ENCODE results near the gene MEGF11. TPM values are rescaled to one million over a fixed set of nuclear protein-coding genes. Genes with fewer than 3 reads are reported as not detected.
A peak's percentile ranks its signal among the peaks of the same experiment; 100 is the strongest.

Gene MEGF11
- total RNA-seq, 1 donor from 2014 or later: not detected

DNA sequence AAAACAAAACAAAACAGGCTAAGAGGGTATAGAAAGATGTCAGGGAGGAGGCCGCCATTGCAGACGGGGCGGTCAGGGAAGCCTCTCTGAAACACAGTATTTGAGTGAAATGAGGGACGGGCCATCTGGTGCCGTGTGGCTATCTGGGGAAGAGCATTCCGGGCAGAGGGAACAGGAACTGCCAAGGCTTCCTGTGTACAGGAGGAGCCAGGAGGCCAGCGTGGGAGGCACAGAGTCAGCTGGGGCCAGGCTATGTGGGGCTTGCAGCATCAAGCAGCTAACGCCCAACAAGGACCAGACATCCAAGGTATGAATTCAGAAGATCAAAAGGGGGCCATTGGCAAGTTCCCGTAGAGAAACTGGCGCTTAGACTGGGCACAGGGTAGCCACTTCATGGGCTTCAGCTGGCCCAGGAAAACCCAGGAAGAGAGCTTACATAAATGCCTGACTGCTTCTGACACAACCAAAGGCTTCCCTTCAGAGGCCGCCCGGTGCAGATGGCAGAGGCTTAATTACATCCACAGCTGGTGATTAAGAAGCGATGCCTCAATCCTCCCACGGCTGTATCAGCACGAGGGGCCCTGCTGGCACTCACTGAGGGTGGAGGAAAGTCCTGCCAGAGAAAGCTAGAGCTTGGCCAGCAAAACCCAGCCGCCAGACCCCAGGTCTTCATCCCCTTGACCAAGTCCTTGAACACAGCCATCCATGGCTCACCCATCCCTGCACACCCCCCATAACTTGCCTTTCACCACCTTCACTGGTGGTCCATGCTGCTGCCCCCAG is 144.9 kb downstream of the MEGF11 start:
- intact Hi-C loops (cut with DNase I): no loop called here
- DNase-seq (ENCODE audit: low spot score): no peak

- DNase-seq (ENCODE audit: low spot score): no peak
- intact Hi-C loops (cut with DNase I): no loop called here
Measured at GRCh38 chr15:66107070-66107469, 146.5 kb downstream of the MEGF11 start.

DNA sequence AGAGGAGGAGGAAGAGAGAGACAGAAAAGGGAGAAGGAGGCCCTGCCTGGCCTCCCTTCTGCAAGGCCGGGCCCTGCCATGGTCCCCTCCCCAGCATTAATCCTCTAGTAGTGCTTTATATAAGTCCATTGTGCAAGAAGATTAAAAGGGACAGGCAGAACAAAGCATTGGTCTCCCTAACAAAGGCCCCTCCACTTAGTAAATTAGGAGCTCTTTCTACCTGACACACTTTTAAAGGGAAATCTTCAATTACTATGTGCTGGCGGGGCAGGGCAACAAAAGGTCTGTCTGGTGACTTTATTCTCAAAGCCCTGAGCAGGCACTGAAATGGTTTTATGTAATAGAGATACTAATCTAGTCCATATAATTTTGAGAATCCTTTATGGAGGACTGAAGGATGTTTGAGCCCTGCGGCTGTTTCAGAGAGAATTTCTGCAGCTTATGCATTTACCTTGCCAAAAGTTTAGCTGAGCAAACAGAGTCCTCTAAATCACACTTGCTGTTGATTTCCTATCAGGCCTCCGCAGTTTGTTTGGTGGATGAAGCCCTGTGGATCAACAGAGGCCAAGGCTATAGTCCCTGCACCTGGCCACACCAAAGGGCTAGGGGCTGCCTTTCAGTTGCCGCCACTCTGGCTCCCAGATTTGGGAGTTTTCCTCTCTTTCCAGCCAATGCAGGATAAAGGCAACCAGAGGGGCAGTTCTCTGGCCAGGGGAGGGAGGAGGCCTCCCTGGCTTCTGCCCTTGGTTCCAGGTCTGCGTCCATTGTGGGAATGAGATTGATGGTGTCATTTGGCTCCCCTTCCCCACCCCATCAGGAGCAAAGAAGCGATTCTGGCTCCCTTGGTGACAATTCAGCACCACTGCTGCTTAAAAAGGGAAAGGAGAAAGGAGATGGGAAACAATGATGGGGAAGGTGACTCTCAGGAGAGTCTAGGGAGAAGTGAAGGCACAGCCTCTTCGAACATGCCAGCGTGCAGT is 148.0 kb downstream of the MEGF11 start:
- intact Hi-C loops (cut with DNase I): no loop called here
- DNase-seq (ENCODE audit: low spot score): no peak

DNA sequence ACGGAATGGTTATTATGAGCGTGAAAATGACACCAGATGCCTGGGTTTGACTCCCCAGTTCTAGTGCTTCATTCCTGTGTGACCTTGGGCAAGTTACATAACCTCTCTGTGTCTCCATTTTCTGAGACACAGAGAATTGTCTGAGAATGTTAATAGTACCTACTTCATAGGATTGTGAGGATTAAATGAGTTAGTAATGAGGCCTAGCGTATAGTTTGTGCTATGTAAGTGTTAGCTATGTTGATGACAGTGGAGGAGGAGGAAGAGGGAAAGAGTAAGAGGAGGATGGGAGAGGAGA is 150.3 kb downstream of the MEGF11 start:
- intact Hi-C loops (cut with DNase I): no loop called here

GRCh38 chr15:66102563-66103292 is 150.8 kb downstream of the MEGF11 start:
- intact Hi-C loops (cut with DNase I): no loop called here
- no peak for DNase-seq (ENCODE audit: low spot score)

More for the DNA sequence above, 150.3 kb downstream of the MEGF11 start:
- DNase-seq (ENCODE audit: low spot score): no peak

DNA sequence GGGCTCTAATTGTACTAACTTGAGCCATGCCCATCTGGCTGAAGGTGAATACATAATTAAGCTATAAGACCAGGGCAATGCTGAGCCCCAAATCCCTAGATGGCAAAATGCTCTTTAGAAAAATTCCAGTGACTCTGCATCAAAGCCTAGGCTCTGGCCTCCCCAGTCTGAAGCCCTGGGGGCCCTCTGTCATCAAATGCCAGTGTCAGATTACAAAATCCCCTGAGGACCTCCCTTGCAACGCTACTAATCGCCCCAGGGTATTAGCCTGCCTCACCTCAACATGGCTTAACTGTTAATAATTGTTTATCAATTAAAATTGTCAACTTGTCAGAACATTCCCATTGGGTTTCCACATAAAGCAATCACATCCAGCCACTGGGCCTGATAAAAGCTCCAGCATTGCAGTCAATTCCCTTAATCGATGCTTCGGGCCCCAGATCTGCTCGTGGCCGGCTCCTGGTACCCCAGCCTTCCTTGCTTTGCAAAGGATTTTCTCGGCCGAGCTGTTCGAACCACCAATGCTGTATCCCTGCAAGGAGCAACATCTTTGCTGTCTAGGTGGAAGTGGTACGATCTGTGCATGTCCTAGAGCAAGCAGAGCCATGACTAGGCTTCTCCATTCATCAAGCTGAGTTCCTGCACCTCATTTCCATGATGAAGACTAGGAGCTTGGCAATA is 151.7 kb downstream of the MEGF11 start:
- no peak for DNase-seq (ENCODE audit: low spot score)
- intact Hi-C loops (cut with DNase I): no loop called here

- intact Hi-C loops (cut with DNase I): no loop called here
- DNase-seq (ENCODE audit: low spot score): no peak
Measured at GRCh38 chr15:66100761-66101160, 152.8 kb downstream of the MEGF11 start.

DNA sequence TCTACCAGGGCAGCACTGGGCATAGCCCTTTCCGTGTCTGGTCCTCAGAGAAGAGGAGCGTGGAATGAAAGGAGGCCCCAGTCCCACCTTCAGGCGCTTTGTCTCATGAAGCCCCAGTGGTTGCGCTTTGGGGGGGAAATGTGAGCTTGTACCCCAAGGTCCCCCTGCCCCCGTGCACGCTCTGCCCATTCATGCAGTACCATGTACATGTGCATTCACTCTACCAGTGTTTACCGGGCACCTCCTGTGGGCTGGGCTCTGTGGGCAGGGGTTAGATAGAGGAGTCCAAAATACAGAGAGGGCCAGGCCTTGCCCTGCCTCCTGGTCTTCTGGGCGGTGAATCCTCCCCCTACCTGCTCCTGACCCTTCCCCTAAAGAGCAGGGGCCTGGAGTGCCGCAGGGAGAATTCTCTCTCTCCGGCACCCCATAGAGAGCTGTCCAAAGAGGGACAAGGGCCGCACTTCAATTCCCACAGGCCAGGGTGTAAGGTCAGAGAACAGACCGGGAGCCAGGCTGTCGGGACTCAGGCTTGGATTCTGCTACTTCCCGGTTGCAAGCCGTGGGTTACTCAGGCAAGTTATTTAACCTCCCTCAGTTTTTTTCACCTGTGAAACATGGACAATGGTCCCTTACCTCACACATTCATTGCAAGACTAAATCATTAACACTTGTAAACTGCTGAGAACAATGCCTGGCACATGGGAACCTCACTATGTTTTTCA is 153.4 kb downstream of the MEGF11 start:
- intact Hi-C loops (cut with DNase I): no loop called here
- no peak for DNase-seq (ENCODE audit: low spot score)

- intact Hi-C loops (cut with DNase I): no loop called here
- no peak for DNase-seq (ENCODE audit: low spot score)
Measured at GRCh38 chr15:66098022-66098363, 155.6 kb downstream of the MEGF11 start.

DNA sequence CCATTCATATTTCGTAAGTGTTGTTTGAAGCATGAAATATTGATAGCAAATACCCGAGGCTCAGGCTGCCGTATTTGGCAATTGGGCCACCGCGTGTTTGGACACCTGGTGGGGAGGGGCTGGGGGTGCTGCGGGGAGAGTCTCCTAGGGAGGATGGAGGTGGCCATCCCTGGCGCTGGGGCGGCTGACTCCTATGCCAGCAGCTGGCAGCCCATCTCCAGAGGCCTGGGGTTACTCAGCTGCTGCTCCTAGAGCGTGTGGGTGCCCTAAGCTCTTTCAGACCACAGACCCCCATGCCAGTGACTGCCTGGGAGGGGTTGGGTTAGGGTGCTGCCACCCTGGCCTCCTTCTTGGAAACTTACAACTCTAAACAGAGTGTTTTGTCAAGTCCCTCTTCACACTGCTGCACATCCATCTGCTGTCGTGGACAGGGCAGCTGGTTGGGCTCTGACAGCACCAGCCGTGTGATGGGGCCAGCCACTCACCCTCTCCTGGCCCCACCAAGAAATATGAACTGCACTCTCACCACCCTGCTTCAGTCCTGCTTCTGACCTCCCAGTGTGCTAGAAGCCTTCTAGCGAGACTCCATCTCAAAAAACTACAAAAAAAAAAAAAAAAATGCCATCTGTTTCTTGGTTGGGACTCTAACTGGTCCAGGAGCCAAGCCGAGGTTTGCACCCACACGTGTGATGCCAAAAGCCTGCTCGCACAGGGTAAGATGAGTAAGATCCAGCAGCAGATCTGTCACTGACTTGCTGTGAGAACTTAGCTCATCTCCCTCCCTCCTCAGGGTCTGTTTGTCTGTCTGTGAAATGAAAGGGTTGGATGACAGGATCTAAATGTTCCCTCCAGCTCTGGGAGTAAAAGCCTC is 156.2 kb downstream of the MEGF11 start:
- no peak for DNase-seq (ENCODE audit: low spot score)
- intact Hi-C loops (cut with DNase I): no loop called here

- intact Hi-C loops (cut with DNase I): no loop called here
- DNase-seq (ENCODE audit: low spot score): no peak
Measured at GRCh38 chr15:66096688-66097058, 156.9 kb downstream of the MEGF11 start.

- DNase-seq (ENCODE audit: low spot score): no peak
Measured at GRCh38 chr15:66095871-66096687, 157.5 kb downstream of the MEGF11 start.

DNA sequence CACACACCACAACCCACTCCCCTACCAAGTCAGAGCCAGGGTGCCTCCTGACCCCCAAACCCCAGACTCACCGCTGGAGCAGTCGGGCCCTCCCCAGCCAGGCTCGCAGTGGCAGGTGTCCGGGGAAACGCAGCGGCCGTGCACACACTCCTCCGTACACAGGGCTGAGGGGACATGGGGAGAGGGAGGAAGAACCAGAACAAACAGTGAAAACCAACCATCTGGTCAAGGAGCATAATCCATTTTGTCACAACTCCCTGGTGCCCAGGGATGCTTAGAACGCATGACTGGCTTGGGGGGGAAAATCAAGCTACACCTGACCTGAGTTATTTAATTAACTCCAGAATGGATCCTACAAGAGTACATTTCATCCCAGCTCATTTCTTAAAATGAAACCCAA is 159.2 kb downstream of the MEGF11 start:
- DNase-seq (ENCODE audit: low spot score): no peak
- intact Hi-C loops (cut with DNase I): no loop called here

More at GRCh38 chr15:66095871-66096687, 157.5 kb downstream of the MEGF11 start:
- intact Hi-C loops (cut with DNase I): no loop called here

DNA sequence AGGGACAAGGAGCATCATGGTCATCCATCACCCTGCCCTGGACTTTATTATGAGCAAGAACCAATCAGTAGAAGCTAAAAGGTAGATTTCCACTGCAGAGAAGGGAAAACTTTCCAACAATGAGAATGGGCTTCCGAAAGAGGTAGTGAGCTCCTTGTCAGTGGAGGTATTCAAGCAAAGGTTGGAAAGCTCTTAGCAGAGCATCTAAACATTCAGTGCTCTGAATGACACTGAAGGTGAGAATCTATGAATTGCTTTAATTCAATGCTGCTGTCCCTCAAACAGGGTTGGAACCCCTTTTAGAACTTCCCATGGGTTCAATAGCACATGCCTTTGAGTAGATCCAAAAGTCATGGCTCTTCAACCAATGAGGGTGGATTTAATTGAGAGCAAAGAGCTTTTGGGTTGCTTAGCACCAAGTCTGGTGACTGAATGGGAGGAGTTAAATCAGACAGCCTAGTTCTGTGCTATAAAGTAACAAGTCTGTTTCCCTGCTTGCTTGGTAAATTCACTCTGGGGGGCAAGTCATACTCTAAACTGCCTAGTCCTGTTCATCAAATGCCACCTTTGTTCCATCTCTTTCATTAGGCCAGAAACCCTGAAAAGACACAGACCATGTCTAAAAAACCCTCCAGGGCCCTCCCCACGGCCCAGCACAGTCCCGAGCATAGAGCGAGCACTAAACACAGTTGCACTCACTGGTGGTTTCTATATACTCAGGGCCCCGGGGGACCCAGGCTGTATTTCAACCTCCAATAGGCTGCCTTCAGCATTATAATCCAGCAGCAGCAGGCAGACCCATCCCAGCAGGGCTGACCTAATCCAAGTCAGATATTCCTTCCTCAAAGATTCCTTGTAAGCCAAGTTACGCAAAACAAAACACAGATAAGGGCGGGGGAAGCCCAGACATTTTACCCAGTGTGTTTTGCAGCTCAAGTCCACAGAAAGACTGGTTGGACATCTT is 161.2 kb downstream of the MEGF11 start:
- no peak for DNase-seq (ENCODE audit: low spot score)

DNA sequence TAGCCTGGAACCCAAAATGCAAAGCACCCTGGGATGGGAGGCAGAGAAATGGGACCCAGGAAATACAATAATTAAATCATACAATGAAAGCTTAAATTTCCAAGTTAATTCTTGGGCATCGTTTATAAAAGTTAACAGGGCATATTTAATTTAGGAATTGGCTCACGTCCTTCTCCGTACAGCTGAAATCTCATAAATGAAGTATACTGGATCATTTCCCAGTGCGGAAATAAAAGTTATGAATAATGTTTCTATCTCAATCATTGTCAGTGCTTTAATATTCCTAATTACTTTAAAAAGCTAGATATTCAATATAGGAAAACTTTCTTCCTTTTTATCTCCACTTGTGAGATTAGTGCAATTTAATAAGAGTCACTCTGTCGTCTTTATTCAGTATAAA is 164.0 kb downstream of the MEGF11 start:
- DNase-seq (ENCODE audit: low spot score): no peak
- intact Hi-C loops (cut with DNase I): loop anchor here (5.0 kb wide), 1 partner anchor 147 kb away; no protein-coding TSS in a partner anchor

More for the DNA sequence above, 161.2 kb downstream of the MEGF11 start:
- intact Hi-C loops (cut with DNase I): no loop called here

DNA sequence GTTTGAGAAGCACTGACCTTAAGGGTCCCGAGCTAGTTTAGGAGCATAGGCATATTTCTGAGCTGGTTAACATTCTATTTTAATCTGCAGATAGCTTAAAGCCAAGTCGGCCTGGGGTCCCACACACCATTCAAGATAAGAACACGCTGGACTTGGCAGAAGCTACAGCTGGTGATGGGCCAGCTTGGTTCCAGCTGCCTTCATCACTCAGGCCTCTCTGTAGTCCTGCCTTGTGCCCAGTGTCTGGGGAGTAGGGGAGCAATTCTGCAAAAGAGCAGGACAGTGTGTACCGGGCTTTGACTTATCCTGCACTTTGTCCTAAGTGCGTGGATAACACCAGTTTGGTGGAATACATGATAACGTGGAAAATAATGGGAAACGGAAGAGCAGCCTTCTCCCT is 164.5 kb downstream of the MEGF11 start:
- peak; percentile 87 for DNase-seq (ENCODE audit: low spot score)
- intact Hi-C loops (cut with DNase I): loop anchor here (5.0 kb wide), 1 partner anchor 147 kb away; no protein-coding TSS in a partner anchor

Measured in cardiac septum (tissue), 1 donor.